ENCODE measurements around the gene ADAM12.

Gene ADAM12

GRCh38 chr10:126060261-126060931, 327.9 kb downstream of the ADAM12 start:
- POLR2A ChIA-PET: interaction anchor here (0.6 to 1.2 kb wide), 5 partner anchors 11 to 443 kb away, joined by 3 read pairs; no protein-coding TSS in a partner anchor
- peak; percentile 67 for DNase-seq (ENCODE audit: low read depth, low spot score)
- H3K4me3 ChIP-seq (ENCODE audit: low read depth, low read length): no peak overlapping the region
- no peak for TF ChIP-seq CTCF (IDR thresholded peaks at IDR 0.05; ENCODE audit: insufficient read depth, low read length, missing control alignments)
- CTCF ChIA-PET: interaction anchor here (1.6 kb wide), 1 partner anchor 77 kb away, joined by 4 read pairs; no protein-coding TSS in a partner anchor

GRCh38 chr10:126059076-126059826, 329.0 kb downstream of the ADAM12 start:
- peak; percentile 86 for DNase-seq (ENCODE audit: low read depth, low spot score)

GRCh38 chr10:126058507-126058906, 329.8 kb downstream of the ADAM12 start:
- no peak for TF ChIP-seq CTCF (IDR thresholded peaks at IDR 0.05; ENCODE audit: insufficient read depth, low read length, missing control alignments)
- POLR2A ChIA-PET: interaction anchor here (1.3 kb wide), 1 partner anchor 22 kb away, joined by 3 read pairs; no protein-coding TSS in a partner anchor
- no peak for DNase-seq (ENCODE audit: low read depth, low spot score)
- H3K4me3 ChIP-seq (ENCODE audit: low read depth, low read length): no peak overlapping the region
- CTCF ChIA-PET: no interaction called here

More at GRCh38 chr10:126059076-126059826, 329.0 kb downstream of the ADAM12 start:
- ChIA-PET CTCF (interaction anchor here (0.7 kb wide), 1 partner anchor 445 kb away, joined by 5 read pairs; no protein-coding TSS in a partner anchor), POLR2A (interaction anchor here (0.7 to 1.3 kb wide), 5 partner anchors 9 to 148 kb away, joined by 3 to 6 read pairs (median 3); no protein-coding TSS in a partner anchor)
- no peak overlapping the region for H3K4me3 ChIP-seq (ENCODE audit: low read depth, low read length)
- TF ChIP-seq CTCF (IDR thresholded peaks at IDR 0.05; ENCODE audit: insufficient read depth, low read length, missing control alignments): no peak

- no peak overlapping the region for H3K4me3 ChIP-seq (ENCODE audit: low read depth, low read length)
- POLR2A ChIA-PET: no interaction called here
- DNase-seq (ENCODE audit: low read depth, low spot score): no peak
- CTCF ChIA-PET: no interaction called here
- TF ChIP-seq CTCF (IDR thresholded peaks at IDR 0.05; ENCODE audit: insufficient read depth, low read length, missing control alignments): no peak
Measured at GRCh38 chr10:126058104-126058503, 330.2 kb downstream of the ADAM12 start.

- ChIA-PET POLR2A (no interaction called here), CTCF (no interaction called here)
- no peak overlapping the region for H3K4me3 ChIP-seq (ENCODE audit: low read depth, low read length)
- TF ChIP-seq CTCF (IDR thresholded peaks at IDR 0.05; ENCODE audit: insufficient read depth, low read length, missing control alignments): no peak
- no peak for DNase-seq (ENCODE audit: low read depth, low spot score)
Measured at GRCh38 chr10:126057494-126057893, 330.8 kb downstream of the ADAM12 start.

GRCh38 chr10:126054191-126054590, 334.1 kb downstream of the ADAM12 start:
- DNase-seq (ENCODE audit: low read depth, low spot score): no peak
- no peak overlapping the region for H3K4me3 ChIP-seq (ENCODE audit: low read depth, low read length)
- CTCF ChIA-PET: no interaction called here
- POLR2A ChIA-PET: no interaction called here
- no peak for TF ChIP-seq CTCF (IDR thresholded peaks at IDR 0.05; ENCODE audit: insufficient read depth, low read length, missing control alignments)

All from AG04449 (cell line).